ENCODE results near the gene ECHS1. TPM values are rescaled to one million over a fixed set of nuclear protein-coding genes. Genes with fewer than 3 reads are reported as not detected.

The ECHS1 gene
- total RNA-seq, 1 experiment from 2014 or later = 58.0 TPM

DNA sequence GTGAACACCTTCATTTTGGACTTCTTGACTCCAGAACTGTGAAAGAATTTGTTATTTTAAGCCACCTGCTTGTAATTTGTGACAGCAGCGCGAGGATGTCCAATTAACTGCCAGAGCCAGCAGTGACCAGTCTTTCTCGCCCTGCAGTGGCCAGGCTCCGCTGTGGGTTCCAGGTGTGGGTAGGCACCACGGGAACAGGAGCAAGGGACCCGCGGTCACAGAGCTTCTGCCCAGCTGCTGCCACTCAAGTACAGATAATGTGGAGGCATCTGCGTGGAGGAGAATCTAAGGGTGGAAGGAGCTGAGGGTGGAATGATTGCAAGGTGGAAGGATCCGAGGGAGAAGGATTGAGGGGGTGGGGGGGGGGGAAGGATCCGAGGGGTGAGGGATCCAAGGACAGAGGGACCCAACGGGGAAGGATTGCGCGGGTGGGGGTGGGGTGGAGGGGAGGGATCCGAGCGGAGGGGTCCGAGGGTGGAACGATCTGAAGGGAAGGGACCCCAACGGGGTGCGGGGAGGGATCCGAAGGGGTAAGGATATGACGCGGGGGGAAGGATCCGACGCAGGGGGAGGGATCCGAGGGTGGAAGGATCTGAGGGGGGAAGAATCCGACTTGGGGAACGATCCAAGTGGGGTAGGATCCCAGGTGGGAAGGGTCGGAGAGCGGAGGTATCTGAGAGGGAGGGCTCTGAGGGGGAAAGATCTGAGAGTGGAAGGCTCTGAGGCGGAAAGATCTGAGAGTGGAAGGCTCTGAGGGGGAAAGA lies 40.0 kb downstream of the ECHS1 start:
- H3K9me3 ChIP-seq (ENCODE audit: control insufficient read depth in 1 of 2, insufficient read depth in 1 of 2, low read depth in 1 of 2, low read length in 2 of 2) = no peaks in the 10 kb centered on the region
- DNase-seq (ENCODE audit: low read depth, low spot score) = no peak
- no peaks in the 10 kb centered on the region for H3K9me2 ChIP-seq (ENCODE audit: insufficient read depth)
- H3K79me2 ChIP-seq (ENCODE audit: insufficient read depth, low read length) = no peaks in the 10 kb centered on the region
- no peak overlapping the region for H3K9ac ChIP-seq (ENCODE audit: low read length)
- BruUV-seq (replicated peaks) = no TSS peak
- H3K4me3 ChIP-seq (replicated peaks in 1 of 2; ENCODE audit: low read depth in 1 of 2, low read length in 2 of 2) = no peak overlapping the region
- H3K27me3 ChIP-seq (ENCODE audit: insufficient read depth, low read length) = no peaks in the 10 kb centered on the region
- RAD21 ChIA-PET (ENCODE audit: low non-redundant PET in 1 of 2, low total read pairs in 2 of 2, uncharacterized antibody in 2 of 2, unreplicated experiment in 2 of 2) = no interaction called here
- peaks cover 3 to 7% of the 10 kb centered on the region in 2 experiments for H3K4me1 ChIP-seq (ENCODE audit: control insufficient read depth in 1 of 2, insufficient read depth in 2 of 2, low read length in 2 of 2)
- no peak for ATAC-seq
- no peaks in the 10 kb centered on the region for H4K20me1 ChIP-seq (ENCODE audit: insufficient read depth)
- no peak for TF ChIP-seq ELF1 (IDR thresholded peaks at IDR 0.05; ENCODE audit: borderline replicate concordance, low read depth)
- intact Hi-C loops (cut with micrococcal nuclease) = no loop called here
- CTCF ChIA-PET = no interaction called here
- H3K27ac ChIP-seq (ENCODE audit: low read depth, low read length) = no peak overlapping the region
- no peak overlapping the region for H2AFZ ChIP-seq (ENCODE audit: low read depth, low read length, poor library complexity, severe bottlenecking)
- no peak overlapping the region for H3K4me2 ChIP-seq (ENCODE audit: low read length)
- POLR2A ChIA-PET = no interaction called here
- no peaks in the 10 kb centered on the region for H3K36me3 ChIP-seq (ENCODE audit: control insufficient read depth in 1 of 2, insufficient read depth in 2 of 2, low read length in 2 of 2)

DNA sequence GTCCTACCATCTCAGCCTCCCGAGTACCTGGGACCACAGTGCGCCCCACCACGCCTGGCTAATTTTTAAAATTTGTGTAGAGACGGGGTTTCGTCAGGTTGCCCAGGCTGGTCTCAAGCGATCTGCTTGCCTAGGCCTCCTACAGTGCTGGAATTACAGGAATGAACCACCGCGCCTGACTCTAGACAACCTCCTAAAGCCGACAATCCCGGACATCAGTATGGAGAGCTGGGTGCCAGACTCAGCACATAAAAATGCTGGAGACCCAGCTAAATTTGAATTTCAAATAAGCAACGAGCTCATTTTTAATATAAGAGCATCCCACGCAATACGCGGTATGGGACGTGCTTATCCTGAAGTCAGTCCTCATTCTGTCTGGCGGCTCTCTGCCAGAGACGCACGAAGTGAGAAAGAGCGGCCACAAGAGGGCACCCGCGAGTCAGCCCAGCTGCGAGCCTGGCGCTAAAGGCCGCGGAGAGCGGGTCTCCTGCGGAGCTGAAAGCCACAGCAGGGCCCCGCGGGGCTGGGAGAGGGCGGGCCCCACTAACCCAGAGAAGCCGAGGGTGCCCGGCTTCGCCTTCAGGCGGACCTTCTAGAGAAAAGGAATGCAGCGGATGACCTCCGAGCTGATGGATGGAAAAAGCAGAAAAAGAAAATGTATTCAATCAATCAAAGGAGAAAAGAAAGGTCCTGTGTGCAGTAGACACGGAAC lies 43.5 kb downstream of the ECHS1 start:
- Histone ChIP-seq H3K27ac (ENCODE audit: low read depth, low read length) (no peak overlapping the region), H3K9me2 (ENCODE audit: insufficient read depth) (no peaks in the 10 kb centered on the region), H3K36me3 (ENCODE audit: control insufficient read depth in 1 of 2, insufficient read depth in 2 of 2, low read length in 2 of 2) (no peaks in the 10 kb centered on the region), H3K27me3 (ENCODE audit: insufficient read depth, low read length) (no peaks in the 10 kb centered on the region), H4K20me1 (ENCODE audit: insufficient read depth) (no peaks in the 10 kb centered on the region), H3K9ac (ENCODE audit: low read length) (no peak overlapping the region), H2AFZ (ENCODE audit: low read depth, low read length, poor library complexity, severe bottlenecking) (no peak overlapping the region), H3K4me3 (replicated peaks in 1 of 2; ENCODE audit: low read depth in 1 of 2, low read length in 2 of 2) (peak overlapping the region in 1 of 2 experiments; percentile 26; a peak in 2 of 4 replicates), H3K9me3 (ENCODE audit: control insufficient read depth in 1 of 2, insufficient read depth in 1 of 2, low read depth in 1 of 2, low read length in 2 of 2) (no peaks in the 10 kb centered on the region), H3K4me2 (ENCODE audit: low read length) (peak overlapping the region; percentile 61), H3K79me2 (ENCODE audit: insufficient read depth, low read length) (no peaks in the 10 kb centered on the region), H3K4me1 (ENCODE audit: control insufficient read depth in 1 of 2, insufficient read depth in 2 of 2, low read length in 2 of 2) (peaks cover 3 to 16% of the 10 kb centered on the region in 2 experiments)
- ChIA-PET POLR2A (interaction anchor here (0.7 kb wide), 1 partner anchor 21 kb away, joined by 3 read pairs; no protein-coding TSS in a partner anchor), CTCF (interaction anchor here (1.0 to 2.3 kb wide), 7 partner anchors 11 to 191 kb away, joined by 3 to 6 read pairs (median 5); partner anchors contain the start of genes FUOM and PRAP1), RAD21 (ENCODE audit: low non-redundant PET in 1 of 2, low total read pairs in 2 of 2, uncharacterized antibody in 2 of 2, unreplicated experiment in 2 of 2) (interaction anchor here in 1 of 2 experiments (0.6 kb wide), 1 partner anchor 109 kb away, joined by 3 read pairs; no protein-coding TSS in a partner anchor)
- DNase-seq (ENCODE audit: low read depth, low spot score) (no peak), ATAC-seq (peak; percentile 91)
- intact Hi-C loops (cut with micrococcal nuclease) = no loop called here
- no TSS peak for BruUV-seq (replicated peaks)
- TF ChIP-seq RAD21 (IDR thresholded peaks at IDR 0.05; ENCODE audit: low read depth) (peak; percentile 72), SIN3A (IDR thresholded peaks at IDR 0.05; ENCODE audit: low read depth) (no peak)
- TF ChIP-seq, protein P1, sequence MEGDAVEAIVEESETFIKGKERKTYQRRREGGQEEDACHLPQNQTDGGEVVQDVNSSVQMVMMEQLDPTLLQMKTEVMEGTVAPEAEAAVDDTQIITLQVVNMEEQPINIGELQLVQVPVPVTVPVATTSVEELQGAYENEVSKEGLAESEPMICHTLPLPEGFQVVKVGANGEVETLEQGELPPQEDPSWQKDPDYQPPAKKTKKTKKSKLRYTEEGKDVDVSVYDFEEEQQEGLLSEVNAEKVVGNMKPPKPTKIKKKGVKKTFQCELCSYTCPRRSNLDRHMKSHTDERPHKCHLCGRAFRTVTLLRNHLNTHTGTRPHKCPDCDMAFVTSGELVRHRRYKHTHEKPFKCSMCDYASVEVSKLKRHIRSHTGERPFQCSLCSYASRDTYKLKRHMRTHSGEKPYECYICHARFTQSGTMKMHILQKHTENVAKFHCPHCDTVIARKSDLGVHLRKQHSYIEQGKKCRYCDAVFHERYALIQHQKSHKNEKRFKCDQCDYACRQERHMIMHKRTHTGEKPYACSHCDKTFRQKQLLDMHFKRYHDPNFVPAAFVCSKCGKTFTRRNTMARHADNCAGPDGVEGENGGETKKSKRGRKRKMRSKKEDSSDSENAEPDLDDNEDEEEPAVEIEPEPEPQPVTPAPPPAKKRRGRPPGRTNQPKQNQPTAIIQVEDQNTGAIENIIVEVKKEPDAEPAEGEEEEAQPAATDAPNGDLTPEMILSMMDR (IDR thresholded peaks at IDR 0.05 in 2 of 3, conservative IDR thresholded peaks at IDR 0.05 in 1 of 3; ENCODE audit: borderline replicate concordance in 1 of 3, insufficient read depth in 1 of 3, low read depth in 2 of 3, low read length in 2 of 3) = peak; percentile 66 to 73 (median 70)
